Stimulated activated CD4-positive, alpha-beta T cell treated with anti-CD3 and anti-CD28 coated beads, Interleukin-4, amount 100 ng/mL, for 24 hours (primary cell): ENCODE results near the gene FAM174B.
"Not testable (repeated sequence)": the region's sequence is repeated elsewhere in the genome, so short reads cannot be mapped to it uniquely, and the experiment has no call there.

Source experiments
- DNase-seq: peaks from one replicate; pipeline ENCODE4 v3.0.0-alpha.2; 2020

Gene FAM174B

DNA sequence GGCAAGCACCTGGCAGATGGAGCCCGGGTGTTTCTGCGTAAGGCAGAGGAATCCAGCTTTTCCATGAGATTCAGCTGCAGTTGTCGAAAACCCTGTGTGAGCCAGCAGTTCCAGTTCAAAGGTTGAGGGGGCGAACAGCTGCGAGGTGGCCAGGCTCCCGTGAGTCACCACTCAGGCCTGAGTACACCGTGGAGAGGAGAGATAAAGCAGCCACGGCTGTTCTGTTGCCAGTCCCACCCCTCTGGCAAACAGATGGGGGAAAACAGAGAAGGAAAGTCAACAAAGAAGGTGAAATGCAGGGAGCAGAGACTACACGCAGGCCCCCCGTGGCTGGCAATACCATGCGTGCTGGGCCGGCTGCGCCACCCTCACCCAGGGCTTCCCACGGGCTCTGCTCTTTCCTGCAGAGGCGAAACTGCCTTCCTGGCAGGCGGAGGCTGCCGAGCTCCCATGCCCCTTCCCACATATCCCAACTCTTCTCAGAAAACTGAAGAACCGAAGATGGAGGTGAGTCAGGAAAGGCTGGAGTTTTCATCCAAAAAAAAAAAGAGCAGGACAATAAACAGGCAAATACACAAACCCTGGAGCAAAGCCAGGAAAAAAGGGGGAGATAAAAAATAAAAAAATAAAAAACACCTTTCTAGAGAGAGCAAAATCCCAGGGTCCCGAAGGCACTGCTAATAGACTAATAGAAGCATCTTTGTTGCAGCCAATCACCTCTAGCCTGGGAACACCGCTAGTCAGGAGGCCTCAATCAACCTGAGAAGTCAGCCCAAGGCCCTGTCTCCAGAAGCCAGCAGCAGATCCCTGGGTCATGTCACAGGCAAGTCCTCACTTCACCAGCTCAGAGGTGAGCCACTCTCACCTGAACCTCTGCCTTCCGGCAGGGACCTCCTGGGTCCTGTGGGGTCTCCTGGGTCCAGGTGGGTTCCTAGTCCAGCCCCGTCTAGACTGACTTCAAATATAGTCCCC lies 37.7 kb downstream of the FAM174B start:
- no peak for DNase-seq

DNA sequence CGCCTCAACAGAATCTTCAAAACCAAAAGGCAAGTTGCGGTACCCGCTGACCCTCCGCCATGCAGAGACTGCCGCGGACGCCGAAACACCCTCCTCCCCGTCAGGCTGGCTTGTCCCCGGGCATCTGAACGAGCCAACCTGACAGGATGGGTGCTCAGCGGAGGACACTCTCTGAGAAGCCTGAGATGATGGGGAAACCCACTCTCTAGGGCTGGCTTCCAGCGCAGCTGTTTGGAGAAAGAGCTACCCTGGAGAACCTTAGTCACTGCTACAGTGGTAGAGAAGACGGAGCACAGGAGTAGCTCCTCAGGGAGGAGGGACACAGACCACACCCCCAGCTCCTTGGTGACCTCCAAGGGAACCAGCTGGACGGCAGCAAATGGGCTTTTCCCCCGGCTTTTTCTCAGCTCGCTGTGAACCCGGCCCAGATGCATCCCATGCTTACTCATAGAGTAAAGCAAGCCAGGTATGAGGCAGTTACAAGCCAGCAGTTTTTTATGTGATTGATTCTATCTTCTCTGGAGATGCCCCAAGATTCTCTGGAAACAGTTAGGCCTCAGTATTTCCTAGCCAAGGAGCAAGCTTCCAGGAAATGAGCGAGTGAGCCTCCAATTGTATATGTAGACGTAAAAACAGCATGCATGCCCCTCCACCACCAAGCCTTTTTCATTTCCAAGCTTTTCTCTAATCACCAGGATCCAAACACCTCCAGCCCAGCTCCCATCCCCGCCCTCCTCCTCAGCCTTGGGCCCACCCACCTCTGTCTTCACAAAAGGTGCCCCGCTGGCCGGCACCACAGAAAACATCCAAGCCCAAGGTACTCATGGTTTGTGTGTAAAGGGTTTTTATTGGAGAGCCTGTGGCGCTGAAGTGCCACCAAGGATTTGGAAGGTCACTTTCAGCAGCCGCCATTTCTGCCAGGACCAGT lies 38.7 kb downstream of the FAM174B start:
- DNase-seq = no peak

- no peak for DNase-seq
These were observed 40.5 kb downstream of the FAM174B start for GRCh38 chr15:92614791-92615785.

- no peak for DNase-seq
These were observed 41.3 kb downstream of the FAM174B start for GRCh38 chr15:92614301-92614700.

- no peak for DNase-seq
These were observed 41.7 kb downstream of the FAM174B start for GRCh38 chr15:92613841-92614240.

DNA sequence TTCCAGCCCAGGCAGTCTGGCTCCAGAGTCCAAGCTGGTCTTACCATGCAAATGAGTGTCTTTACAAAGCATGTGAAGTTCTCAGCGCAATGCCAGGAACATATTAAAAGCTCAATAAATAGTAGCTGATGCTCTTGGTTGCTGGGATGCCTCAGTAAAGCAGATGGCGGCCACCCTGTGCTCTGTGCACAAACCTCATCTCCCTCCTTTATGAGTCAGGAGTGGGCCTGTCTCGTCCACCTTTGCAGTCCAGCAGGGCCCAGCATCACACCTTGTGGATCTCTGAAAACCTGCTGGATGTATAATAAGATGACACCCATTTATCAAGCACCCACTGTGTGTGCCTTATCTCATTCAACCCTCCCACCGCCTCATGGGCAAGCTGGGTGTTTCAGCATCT lies 42.7 kb downstream of the FAM174B start:
- no peak for DNase-seq

DNA sequence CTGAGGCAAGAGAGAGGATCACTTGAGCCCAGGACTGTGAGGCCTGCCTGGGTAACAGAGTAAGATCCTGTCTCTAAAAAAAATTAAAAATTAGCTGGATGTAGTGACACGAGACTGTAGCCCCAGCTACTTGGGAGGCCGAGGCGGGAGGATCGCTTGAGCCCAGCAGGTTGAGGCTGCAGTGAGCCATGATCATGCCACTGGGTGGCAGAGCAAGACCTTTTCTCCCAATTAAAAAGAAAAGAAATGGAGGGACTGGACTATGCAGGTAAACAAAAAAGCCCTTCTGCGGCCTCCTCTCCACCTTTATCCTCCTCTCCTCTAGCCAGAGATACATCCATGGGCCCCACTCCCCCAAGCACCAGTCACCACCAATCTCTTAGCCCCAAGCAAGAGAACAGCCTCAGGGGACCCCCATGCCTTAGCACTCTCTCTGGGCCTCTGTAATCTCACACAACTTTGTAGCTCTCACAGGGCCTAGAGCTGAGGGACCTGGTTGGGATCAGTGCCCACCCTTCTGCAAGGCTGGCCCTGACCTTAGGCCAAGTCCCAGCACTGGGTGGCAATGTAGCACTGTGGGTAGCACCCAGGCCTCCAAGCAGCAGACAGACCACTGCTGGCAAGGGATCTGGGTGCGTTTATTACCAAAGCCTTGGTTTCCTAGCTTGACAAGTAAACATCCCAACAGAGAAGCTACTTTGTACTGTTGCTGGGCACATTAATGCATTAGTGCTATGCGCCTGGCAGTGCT lies 43.4 kb downstream of the FAM174B start:
- no peak for DNase-seq

DNA sequence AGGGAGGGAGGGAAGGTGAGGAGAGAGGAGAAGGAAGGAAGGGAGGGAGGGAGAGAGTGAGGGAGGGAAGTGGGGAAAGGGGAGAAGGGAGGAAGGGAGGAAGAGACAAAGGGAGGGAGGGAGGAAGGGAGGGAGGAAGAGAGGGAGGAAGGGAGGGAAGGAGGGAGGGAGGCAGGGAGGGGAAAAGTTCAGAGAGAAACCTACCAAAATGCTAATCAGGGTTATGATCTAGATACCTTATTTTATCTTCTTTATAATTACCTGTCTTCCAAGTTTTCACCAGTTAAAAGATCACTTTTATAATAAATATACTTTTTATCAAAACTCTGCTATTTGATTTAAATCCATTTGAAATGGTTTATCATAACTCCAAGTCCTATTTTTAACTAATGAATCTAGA lies 44.4 kb downstream of the FAM174B start:
- no peak for DNase-seq

DNA sequence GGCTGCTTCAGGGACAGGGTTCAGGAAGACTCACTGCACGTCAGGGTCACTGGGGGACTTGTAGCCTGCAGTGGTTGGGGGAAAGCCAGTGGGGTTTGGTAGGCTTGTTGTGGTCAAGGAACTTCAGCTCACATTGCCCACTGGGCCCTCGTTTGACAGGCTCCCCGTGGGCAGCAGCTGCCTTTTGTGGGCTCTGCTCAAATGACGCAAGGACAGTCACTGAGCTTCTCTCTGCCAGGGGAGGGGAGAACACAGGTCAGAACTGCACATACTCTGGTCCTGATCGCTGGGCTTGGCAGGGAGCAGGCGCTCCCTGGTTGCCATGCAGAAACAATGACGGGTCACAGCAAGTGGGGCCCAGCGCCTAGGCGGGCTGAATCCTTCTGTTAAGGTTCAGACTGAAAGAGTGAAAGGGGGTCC lies 45.5 kb downstream of the FAM174B start:
- no peak for DNase-seq

DNA sequence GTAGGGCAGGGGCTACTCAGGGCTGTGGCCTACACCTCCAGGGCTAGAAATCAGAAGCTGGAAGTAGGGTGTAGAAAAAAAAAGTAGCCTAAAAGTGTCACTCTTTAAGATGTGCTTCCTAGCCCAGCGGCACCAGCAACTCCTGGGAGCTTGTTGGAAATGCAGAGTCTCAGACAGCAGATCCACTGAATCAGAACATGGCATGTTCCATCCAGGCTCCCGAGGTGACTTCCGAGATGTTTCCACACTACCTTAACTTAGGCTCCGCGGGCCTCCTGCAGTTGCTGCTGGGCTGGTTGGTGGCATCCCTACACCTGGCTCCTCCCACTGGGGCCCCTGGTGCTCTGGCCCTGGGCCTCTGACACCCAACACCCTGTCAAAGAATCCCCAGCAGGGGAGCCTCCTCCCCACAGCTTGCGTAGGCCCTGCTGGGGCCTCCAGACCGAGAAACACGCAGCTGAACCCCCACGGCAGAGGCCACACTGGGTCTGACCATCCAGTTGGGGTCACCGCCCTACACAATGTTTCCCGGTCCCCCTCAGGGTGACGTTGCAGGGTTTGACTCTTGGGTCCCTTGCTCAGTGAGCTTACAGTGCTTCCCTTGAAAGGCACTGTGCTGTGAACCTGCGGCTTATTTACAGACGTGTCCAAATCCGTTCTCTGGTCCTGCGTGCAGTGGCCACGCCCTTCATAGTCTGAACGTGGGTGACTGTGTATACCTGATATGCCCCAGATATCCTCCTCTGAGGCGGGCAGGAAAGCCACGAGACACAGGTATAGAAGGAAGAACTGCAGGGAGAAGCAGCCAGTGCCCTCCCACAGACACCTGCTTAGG lies 46.5 kb downstream of the FAM174B start:
- DNase-seq = no peak

DNA sequence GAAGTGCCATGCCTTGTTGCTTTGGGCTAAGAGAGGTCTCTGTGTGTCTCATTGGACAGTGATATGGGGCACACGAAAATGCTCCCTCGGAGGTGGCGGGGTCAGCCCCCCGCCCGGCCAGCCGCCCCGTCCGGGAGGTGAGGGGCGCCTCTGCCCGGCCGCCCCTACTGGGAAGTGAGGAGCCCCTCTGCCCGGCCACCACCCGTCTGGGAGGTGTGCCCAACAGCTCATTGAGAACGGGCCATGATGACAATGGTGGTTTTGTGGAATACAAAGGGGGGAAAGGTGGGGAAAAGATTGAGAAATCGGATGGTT lies 48.8 kb downstream of the FAM174B start:
- DNase-seq = not testable (repeated sequence)

DNA sequence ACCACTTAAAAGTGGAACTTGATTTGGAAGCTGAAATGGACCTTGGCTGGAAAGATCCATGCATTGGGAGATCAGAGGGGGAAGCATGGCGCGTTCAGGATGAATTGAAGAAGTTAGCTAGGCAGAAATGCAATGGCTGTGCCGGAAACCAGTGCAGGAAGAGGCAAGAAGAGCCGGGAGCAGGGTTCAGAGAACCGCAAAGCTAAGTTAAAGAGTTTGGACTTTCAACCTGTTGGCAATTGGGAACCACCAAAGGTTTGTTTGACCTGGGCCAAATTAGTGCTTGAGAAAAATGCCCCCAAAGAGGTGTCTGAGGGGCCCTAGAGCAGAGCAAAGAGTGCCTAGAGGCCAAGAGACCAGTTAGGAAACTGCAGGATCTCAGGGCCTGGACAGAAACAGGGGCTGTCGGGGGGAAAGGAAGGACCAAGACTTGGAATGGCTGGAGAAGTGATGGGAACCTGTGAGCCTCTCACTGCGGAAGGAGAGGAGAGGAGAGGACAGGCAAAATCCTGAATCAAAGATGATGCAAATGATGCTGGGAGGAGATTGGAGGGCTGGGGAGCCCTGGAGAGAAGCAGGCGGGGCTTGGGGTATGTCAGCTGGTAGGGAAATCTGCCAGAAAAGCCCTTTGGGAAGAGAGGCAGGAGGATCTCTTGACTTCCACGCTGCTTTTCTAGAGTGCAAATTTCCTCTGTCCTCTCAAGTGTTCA lies 49.3 kb downstream of the FAM174B start:
- DNase-seq = no peak

- DNase-seq = no peak
These were observed 50.2 kb downstream of the FAM174B start for GRCh38 chr15:92605225-92605944.

DNA sequence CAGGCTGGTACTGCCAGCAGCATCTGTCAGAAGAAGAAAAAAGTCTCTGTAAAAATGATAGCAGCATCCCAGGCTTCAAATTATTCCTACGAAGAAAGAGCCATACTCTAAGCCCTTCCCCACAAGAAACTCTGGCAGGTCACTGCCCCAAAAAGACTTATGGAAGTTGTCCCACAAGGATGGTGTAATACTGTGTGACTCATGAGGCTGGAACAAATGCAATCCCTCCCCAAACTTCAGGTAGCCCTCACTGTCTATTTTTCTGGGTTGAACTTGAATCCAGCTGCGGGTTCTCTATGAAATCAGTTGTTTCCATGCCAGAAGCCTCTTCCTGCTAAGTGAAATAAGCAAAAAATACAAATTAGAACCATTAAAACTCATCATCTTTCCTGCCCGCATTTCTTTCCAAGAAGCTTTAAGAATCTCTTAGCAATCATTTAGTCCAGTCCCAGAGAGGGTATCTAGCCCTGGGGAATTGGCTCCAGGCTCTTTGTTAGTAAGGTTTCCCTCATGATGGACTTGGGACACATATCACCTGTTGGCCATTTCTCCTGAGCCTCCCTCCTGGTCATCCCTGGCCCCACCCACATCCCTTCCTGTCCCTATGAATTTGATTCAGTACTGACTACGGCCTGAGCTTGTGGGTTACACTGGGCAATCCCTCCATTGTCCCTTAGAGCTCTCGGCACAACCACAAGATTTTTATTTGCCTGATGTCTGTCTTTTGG lies 51.7 kb downstream of the FAM174B start:
- DNase-seq = no peak

- DNase-seq = no peak
These were observed 52.3 kb downstream of the FAM174B start for GRCh38 chr15:92603278-92603677.

GRCh38 chr15:92602267-92602593 lies 53.3 kb downstream of the FAM174B start:
- DNase-seq = no peak

DNA sequence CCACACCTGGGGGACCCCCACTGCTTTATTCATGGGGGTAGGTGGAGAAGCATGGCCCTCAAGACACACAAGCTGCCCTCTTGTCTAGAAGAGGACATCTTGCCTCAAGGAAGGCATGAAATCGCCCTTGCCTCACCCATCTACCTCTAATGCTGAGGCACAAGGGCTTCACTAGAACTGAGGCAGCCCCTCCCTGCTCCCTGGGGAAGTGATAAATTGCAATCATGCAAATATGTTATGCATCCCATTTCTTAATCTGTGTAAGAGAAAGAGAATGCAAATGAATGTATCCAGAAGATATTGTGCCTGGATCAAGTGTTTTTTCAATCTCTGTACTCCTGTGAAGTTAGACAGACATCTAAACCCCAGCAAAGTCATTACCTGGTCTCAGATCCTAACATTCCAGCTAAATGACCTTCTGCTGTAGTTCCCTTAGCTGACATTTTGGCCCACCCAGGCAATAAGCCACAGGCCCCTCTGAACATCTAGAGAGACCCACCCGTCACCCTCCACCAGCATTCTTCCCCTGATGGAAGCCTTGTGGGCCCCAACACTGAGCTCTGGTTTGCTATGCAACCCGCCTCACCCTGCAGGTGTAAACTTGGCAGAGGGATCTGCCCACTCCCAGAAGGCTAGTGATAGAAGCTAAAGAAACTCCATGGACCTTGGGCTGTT lies 53.8 kb downstream of the FAM174B start:
- DNase-seq = no peak

GRCh38 chr15:92600856-92601255 lies 54.7 kb downstream of the FAM174B start:
- DNase-seq = no peak
